ENCODE results near the gene PEX26. TPM values are rescaled to one million over a fixed set of nuclear protein-coding genes. Genes with fewer than 3 reads are reported as not detected.

The PEX26 gene
- polyA plus RNA-seq, 1 donor from 2014 or later, result 30.2 TPM

DNA sequence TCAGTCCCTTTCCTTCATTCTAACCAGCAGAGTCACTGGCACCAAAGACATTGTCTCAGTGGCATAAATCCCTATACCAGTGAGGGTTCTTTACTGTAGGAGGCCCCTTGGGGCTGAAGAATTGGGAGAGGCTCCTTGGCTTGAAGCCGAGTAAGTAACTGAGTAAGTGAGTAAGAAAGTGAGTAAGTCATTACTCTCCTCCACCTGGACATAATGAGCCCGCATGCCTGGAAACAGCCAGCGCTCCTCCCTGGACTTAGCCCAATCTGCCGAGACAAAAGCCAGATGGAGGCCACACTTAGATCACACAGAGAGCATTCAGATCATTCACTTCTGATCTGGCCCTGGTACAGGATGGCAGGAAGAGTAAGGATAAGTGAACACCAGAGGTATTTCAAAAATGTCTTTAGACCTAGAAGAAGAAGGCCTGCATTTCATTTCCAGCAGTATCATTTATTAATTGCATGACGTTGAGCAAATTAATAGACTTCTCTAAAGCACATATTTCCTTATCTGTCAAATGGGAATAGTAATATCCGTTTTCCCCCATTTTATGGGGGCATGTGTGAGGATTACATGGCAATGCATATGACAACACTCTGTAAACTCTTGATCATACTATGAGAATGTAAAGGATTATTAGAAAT, 45.2 kb upstream of the PEX26 start:
- Histone ChIP-seq H3K4me3 (ENCODE audit: low read length) (no peak overlapping the region), H3K36me3 (ENCODE audit: insufficient read depth, low read length) (no peaks in the 10 kb centered on the region), H3K79me2 (replicated peaks; ENCODE audit: insufficient read depth, low read length) (no peaks in the 10 kb centered on the region), H3K4me2 (ENCODE audit: low read length) (no peak overlapping the region), H3K9me2 (ENCODE audit: insufficient read depth, low read length) (no peaks in the 10 kb centered on the region), H3F3A (ENCODE audit: insufficient read depth, low read length, poor library complexity, severe bottlenecking) (no peaks in the 10 kb centered on the region), H3K27me3 (ENCODE audit: insufficient read depth, low read depth, low read length) (no peaks in the 10 kb centered on the region), H3K9ac (ENCODE audit: low read length) (no peak overlapping the region), H3K27ac (ENCODE audit: low read length) (no peak overlapping the region), H2AFZ (ENCODE audit: low read depth, low read length) (no peak overlapping the region), H4K20me1 (ENCODE audit: insufficient read depth) (no peaks in the 10 kb centered on the region), H3K9me3 (ENCODE audit: low read length) (no peaks in the 10 kb centered on the region)
- TF ChIP-seq, protein P1, sequence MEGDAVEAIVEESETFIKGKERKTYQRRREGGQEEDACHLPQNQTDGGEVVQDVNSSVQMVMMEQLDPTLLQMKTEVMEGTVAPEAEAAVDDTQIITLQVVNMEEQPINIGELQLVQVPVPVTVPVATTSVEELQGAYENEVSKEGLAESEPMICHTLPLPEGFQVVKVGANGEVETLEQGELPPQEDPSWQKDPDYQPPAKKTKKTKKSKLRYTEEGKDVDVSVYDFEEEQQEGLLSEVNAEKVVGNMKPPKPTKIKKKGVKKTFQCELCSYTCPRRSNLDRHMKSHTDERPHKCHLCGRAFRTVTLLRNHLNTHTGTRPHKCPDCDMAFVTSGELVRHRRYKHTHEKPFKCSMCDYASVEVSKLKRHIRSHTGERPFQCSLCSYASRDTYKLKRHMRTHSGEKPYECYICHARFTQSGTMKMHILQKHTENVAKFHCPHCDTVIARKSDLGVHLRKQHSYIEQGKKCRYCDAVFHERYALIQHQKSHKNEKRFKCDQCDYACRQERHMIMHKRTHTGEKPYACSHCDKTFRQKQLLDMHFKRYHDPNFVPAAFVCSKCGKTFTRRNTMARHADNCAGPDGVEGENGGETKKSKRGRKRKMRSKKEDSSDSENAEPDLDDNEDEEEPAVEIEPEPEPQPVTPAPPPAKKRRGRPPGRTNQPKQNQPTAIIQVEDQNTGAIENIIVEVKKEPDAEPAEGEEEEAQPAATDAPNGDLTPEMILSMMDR (IDR thresholded peaks at IDR 0.05; ENCODE audit: poor library complexity, severe bottlenecking), result no peak
- TF ChIP-seq POLR2AphosphoS5 (IDR thresholded peaks at IDR 0.05) (no peak), MXI1 (conservative IDR thresholded peaks at IDR 0.05; ENCODE audit: poor library complexity, severe bottlenecking) (no peak), TAF1 (IDR thresholded peaks at IDR 0.05; ENCODE audit: low read depth) (no peak), RAD21 (conservative IDR thresholded peaks at IDR 0.05) (no peak), SMC3 (conservative IDR thresholded peaks at IDR 0.05; ENCODE audit: poor library complexity) (no peak), EP300 (conservative IDR thresholded peaks at IDR 0.05; ENCODE audit: poor library complexity, severe bottlenecking) (no peak), EZH2 (IDR thresholded peaks at IDR 0.05; ENCODE audit: borderline replicate concordance, insufficient read depth, low read length, poor library complexity, severe bottlenecking) (no peak)
- TF ChIP-seq, protein P2, sequence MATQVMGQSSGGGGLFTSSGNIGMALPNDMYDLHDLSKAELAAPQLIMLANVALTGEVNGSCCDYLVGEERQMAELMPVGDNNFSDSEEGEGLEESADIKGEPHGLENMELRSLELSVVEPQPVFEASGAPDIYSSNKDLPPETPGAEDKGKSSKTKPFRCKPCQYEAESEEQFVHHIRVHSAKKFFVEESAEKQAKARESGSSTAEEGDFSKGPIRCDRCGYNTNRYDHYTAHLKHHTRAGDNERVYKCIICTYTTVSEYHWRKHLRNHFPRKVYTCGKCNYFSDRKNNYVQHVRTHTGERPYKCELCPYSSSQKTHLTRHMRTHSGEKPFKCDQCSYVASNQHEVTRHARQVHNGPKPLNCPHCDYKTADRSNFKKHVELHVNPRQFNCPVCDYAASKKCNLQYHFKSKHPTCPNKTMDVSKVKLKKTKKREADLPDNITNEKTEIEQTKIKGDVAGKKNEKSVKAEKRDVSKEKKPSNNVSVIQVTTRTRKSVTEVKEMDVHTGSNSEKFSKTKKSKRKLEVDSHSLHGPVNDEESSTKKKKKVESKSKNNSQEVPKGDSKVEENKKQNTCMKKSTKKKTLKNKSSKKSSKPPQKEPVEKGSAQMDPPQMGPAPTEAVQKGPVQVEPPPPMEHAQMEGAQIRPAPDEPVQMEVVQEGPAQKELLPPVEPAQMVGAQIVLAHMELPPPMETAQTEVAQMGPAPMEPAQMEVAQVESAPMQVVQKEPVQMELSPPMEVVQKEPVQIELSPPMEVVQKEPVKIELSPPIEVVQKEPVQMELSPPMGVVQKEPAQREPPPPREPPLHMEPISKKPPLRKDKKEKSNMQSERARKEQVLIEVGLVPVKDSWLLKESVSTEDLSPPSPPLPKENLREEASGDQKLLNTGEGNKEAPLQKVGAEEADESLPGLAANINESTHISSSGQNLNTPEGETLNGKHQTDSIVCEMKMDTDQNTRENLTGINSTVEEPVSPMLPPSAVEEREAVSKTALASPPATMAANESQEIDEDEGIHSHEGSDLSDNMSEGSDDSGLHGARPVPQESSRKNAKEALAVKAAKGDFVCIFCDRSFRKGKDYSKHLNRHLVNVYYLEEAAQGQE (IDR thresholded peaks at IDR 0.05; ENCODE audit: borderline replicate concordance), result no peak

DNA sequence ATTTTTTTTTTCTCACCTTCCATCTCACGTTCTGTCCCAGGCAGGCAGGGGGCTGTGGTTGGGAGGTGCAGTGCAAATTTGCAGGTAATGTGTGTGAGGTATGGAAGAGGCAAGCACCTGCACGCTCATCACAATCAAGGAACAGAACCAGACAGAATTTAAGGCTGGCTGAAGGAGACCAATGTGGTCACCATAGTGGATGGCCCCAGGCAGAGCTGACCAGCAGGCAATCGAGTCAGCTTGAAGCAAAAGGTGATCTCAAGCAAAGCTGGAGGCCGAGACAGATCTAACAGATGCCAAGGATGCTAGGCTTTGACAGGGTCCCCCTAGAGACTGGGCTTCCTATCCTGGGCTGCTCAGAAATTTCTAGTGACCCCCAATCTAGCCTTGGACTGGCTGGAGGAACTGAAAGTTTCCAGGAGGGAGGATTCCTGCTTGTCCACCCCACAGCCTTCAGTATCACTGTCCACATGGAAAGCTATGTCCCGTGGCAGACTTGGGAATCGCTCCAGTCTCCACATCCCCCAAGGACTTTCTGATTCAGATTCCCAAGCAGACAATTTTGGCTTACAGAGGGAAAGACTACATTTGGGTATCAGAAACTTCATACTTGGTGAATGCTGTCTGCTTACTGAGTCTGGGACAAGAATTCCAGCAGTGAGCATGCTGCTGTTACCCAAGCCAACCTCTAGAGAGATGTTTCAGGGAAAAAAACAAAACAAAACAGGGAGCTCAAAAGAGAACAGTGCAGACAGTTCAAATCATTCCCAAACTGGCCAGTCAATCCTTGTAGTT, 44.4 kb upstream of the PEX26 start:
- Histone ChIP-seq H3F3A (ENCODE audit: insufficient read depth, low read length, poor library complexity, severe bottlenecking) (no peaks in the 10 kb centered on the region), H3K9me2 (ENCODE audit: insufficient read depth, low read length) (no peaks in the 10 kb centered on the region), H3K9me3 (ENCODE audit: low read length) (no peaks in the 10 kb centered on the region), H3K4me2 (ENCODE audit: low read length) (no peak overlapping the region), H4K20me1 (ENCODE audit: insufficient read depth) (no peaks in the 10 kb centered on the region), H3K4me3 (ENCODE audit: low read length) (no peak overlapping the region), H2AFZ (ENCODE audit: low read depth, low read length) (no peak overlapping the region), H3K27ac (ENCODE audit: low read length) (no peak overlapping the region), H3K27me3 (ENCODE audit: insufficient read depth, low read depth, low read length) (no peaks in the 10 kb centered on the region), H3K79me2 (replicated peaks; ENCODE audit: insufficient read depth, low read length) (no peaks in the 10 kb centered on the region), H3K9ac (ENCODE audit: low read length) (no peak overlapping the region), H3K36me3 (ENCODE audit: insufficient read depth, low read length) (no peaks in the 10 kb centered on the region)
- no peak for TF ChIP-seq TAF1 (IDR thresholded peaks at IDR 0.05; ENCODE audit: low read depth)
- no peak for TF ChIP-seq RAD21 (conservative IDR thresholded peaks at IDR 0.05)
- TF ChIP-seq EZH2 (IDR thresholded peaks at IDR 0.05; ENCODE audit: borderline replicate concordance, insufficient read depth, low read length, poor library complexity, severe bottlenecking), result no peak
- TF ChIP-seq MXI1 (conservative IDR thresholded peaks at IDR 0.05; ENCODE audit: poor library complexity, severe bottlenecking), result no peak
- TF ChIP-seq SMC3 (conservative IDR thresholded peaks at IDR 0.05; ENCODE audit: poor library complexity), result no peak
- TF ChIP-seq, protein P1 (IDR thresholded peaks at IDR 0.05; ENCODE audit: poor library complexity, severe bottlenecking), result no peak
- no peak for TF ChIP-seq EP300 (conservative IDR thresholded peaks at IDR 0.05; ENCODE audit: poor library complexity, severe bottlenecking)

Data from neural cell (in vitro differentiated cells).